ENCODE results near the gene KRT79. TPM values are rescaled to one million over a fixed set of nuclear protein-coding genes. Genes with fewer than 3 reads are reported as not detected.

The KRT79 gene
- total RNA-seq, 4 donors from 2014 or later = 48.8 to 202 (median 156) TPM

DNA sequence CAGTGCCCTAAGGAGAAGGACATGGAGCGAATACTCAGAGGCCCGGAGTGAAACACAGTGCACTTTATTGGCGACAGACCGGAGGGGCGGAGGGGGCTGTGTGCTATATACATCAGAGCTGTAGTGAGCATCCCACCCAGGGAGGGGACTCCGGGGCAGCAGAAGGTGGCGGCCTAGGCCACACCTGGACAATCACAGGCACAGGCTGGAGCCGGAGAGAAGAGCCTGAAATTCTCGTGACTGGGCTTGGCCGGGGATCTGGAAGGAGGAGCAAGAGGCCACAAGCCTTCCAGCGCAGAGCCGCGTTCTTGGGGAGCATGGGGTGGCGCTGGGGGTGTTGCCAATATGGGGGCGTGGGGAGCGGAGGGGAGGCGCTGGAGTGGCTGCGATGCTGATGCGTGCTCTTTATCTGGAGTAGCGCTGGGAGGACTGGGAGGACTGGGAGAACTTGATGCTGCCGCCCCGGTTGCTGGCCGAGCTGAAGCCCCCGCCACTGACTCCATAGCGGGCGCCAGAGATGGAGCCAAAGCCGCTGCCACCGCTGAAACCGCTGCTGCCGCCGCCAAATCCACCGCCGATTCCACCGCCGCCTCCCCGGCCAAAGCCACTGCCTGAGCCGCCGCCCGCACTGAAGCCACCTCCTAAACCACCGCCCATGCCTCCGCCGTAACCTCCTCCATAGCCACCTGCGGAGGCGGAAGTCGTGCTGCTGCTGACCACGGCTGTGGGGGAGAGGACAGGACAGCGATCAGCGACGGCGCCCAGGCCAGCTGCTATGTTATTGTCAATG, 44.3 kb downstream of the KRT79 start:
- WGBS = 35% methylated on average over 17 of the region's 50 CpGs
- Histone ChIP-seq H3K27me3 (peaks cover 31% of the 10 kb centered on the region), H3K9me3 (no peaks in the 10 kb centered on the region), H3K36me3 (no peaks in the 10 kb centered on the region), H3K4me1 (peaks cover 11% of the 10 kb centered on the region), H3K4me3 (peak overlapping the region; percentile 25), H3K27ac (no peak overlapping the region)
- peak in 1 of 2 donors; percentile 72 for DNase-seq (ENCODE audit: low spot score in 2 of 2)
- TF ChIP-seq POLR2AphosphoS5 (IDR thresholded peaks at IDR 0.05) (no peak), EP300 (IDR thresholded peaks at IDR 0.05) (no peak), POLR2A (IDR thresholded peaks at IDR 0.05) (no peak)
- TF ChIP-seq, protein P1, sequence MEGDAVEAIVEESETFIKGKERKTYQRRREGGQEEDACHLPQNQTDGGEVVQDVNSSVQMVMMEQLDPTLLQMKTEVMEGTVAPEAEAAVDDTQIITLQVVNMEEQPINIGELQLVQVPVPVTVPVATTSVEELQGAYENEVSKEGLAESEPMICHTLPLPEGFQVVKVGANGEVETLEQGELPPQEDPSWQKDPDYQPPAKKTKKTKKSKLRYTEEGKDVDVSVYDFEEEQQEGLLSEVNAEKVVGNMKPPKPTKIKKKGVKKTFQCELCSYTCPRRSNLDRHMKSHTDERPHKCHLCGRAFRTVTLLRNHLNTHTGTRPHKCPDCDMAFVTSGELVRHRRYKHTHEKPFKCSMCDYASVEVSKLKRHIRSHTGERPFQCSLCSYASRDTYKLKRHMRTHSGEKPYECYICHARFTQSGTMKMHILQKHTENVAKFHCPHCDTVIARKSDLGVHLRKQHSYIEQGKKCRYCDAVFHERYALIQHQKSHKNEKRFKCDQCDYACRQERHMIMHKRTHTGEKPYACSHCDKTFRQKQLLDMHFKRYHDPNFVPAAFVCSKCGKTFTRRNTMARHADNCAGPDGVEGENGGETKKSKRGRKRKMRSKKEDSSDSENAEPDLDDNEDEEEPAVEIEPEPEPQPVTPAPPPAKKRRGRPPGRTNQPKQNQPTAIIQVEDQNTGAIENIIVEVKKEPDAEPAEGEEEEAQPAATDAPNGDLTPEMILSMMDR (IDR thresholded peaks at IDR 0.05) = no peak

DNA sequence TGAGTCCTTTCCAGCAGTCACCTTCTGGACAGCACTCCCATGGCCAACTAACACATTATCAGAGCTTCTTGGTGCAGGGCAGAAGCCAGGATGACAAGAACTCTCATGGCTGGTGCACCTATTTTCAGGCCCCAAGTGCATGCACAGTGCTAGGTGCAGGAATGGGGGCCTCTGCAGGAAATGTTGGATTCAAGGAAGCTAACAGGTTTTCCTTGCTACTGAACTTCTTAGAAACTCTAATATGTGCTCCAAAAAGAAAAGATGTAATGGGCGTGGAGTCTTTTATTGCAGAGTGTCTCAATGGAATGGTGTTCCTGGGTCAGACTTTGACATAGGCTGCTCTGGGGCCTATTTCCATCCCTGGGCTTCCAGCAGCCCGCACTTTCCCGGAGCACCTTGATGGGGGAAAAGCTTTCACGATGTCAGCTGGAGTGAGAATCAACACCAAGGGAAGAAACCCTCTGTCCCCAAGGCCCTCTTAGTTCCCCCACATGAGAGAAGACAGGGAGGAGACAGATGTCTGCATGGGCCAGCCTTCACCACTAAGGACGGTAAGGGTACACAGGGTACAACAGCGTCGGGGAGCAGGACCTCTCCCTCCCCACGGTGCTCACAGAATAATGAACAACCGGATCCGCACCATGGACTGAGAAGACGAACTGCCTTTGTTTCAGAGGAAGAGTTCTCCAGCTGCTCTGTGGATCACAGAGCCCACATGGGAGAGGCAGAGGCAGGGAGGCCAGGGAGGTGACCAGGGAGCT, 45.1 kb downstream of the KRT79 start:
- Histone ChIP-seq H3K36me3 (no peaks in the 10 kb centered on the region), H3K27me3 (peaks cover 33% of the 10 kb centered on the region), H3K4me1 (peaks cover 11% of the 10 kb centered on the region), H3K9me3 (no peaks in the 10 kb centered on the region), H3K4me3 (no peak overlapping the region), H3K27ac (no peak overlapping the region)
- DNase-seq (ENCODE audit: low spot score in 2 of 2) = peak in 1 of 2 donors; percentile 70
- TF ChIP-seq POLR2AphosphoS5 (IDR thresholded peaks at IDR 0.05) (no peak), EP300 (IDR thresholded peaks at IDR 0.05) (no peak), POLR2A (IDR thresholded peaks at IDR 0.05) (no peak)
- TF ChIP-seq, protein P1 (IDR thresholded peaks at IDR 0.05) = no peak
- WGBS = 94% methylated on average over 11 of the region's 11 CpGs

DNA sequence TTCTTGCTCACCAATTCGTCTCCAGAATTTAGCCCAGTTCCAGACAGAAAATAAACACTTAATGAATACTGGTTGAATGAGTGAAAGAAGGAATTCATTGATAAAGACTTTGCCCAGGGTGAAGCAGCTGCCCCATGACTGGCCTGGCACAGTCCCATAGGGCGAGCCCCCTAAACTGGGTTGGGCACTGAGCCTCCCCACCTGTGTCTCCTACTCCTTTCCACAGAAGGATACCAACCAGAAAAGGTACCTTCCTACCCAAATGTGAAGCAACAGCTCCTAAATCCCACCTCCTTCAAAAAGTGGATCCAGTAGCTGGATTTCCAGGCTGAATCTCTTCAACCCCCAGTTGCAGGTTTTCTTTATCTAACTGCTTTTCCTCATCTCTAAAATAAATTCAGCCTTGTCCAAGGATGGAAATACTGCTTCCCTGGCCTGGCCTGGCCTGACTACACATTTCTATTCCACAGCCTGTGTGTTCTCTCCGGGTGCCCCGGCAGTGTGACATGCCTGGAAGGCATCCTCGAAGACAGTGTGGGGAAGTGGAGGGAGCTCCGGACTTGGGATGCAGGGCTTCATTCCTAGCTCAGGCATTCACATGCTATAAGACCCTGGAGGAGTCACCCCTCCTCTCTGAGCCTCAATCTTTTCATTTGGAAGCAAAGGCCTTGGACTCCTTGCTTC, 45.8 kb downstream of the KRT79 start:
- H3K9me3 ChIP-seq = no peaks in the 10 kb centered on the region
- H3K4me3 ChIP-seq = no peak overlapping the region
- DNase-seq (ENCODE audit: low spot score in 2 of 2) = peak in 1 of 2 donors; percentile 55
- H3K36me3 ChIP-seq = no peaks in the 10 kb centered on the region
- H3K4me1 ChIP-seq = peaks cover 11% of the 10 kb centered on the region
- TF ChIP-seq POLR2A (IDR thresholded peaks at IDR 0.05) (no peak), POLR2AphosphoS5 (IDR thresholded peaks at IDR 0.05) (no peak), EP300 (IDR thresholded peaks at IDR 0.05) (no peak)
- TF ChIP-seq, protein P1 (IDR thresholded peaks at IDR 0.05) = no peak
- H3K27me3 ChIP-seq = peaks cover 33% of the 10 kb centered on the region
- no peak overlapping the region for H3K27ac ChIP-seq
- 71% methylated on average over 6 of the region's 6 CpGs for WGBS

DNA sequence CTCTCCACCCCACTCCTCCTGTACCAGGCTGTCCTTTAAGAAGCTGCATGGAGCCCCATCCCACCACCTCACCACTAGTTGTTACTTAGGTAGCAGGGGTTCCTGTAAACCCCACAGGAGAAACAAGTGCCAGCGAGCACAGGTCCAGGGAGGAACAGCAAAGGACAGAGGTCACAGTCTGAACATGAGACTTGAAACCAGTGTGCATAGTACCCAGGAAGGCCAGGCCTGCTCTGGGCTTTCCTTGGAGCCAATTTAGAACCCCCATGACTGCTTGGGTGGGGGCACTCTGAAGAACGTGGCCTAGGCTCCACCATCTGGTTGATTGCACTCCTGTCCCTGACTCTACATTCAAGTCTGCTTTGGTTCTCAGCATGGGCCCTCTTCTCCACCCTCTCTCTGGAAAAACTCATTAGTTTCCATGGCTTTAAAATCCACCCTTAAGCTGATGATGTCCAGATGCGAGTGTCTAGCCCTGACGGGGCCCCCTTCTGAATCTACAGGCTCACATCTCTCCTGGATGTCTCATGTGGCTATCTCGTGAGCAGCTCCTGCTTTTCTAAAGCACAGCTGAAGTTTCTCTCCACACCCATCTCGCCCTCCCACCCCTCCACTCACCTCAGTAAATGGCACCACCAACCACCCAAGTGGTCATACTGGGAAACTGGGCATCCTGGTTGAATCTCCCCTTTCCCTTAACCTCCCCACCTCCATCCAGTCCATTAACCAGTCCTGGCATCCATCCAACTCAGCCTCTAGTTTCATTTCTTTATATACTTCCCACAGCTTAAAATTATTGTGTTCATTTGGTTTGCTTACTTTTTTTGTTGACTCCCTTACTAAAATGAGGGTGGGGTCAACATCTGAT, 46.6 kb downstream of the KRT79 start:
- DNase-seq (ENCODE audit: low spot score in 2 of 2) = peak in 1 of 2 donors; percentile 60
- no peak for TF ChIP-seq EP300 (IDR thresholded peaks at IDR 0.05)
- no peak for TF ChIP-seq POLR2AphosphoS5 (IDR thresholded peaks at IDR 0.05)
- TF ChIP-seq POLR2A (IDR thresholded peaks at IDR 0.05) = no peak
- TF ChIP-seq, protein P1 (IDR thresholded peaks at IDR 0.05) = no peak
- H3K27ac ChIP-seq = no peak overlapping the region
- H3K27me3 ChIP-seq = peaks cover 30% of the 10 kb centered on the region
- H3K9me3 ChIP-seq = no peaks in the 10 kb centered on the region
- WGBS = 71% methylated on average over 6 of the region's 6 CpGs
- no peak overlapping the region for H3K4me3 ChIP-seq
- peaks cover 11% of the 10 kb centered on the region for H3K4me1 ChIP-seq
- H3K36me3 ChIP-seq = no peaks in the 10 kb centered on the region
